H7 (cell line): ENCODE data around the gene SUSD4. TPM values are rescaled to one million over a fixed set of nuclear protein-coding genes. Genes with fewer than 3 reads are reported as not detected.
"Not testable (repeated sequence)": the region's sequence is repeated elsewhere in the genome, so short reads cannot be mapped to it uniquely, and the experiment has no call there.

Experiments
- DNase-seq: peaks from one replicate; pipeline ENCODE4 v3.0.0; 2012
- H3K27me3 ChIP-seq: 2 replicates; pipeline ENCODE4 v1.6.0; 2011; ENCODE audit warnings: mild to moderate bottlenecking, low read length; ENCODE audit not compliant: control insufficient read depth, insufficient read depth
- H3K36me3 ChIP-seq: replicated peaks from 2 replicates; pipeline ENCODE4 v1.5.1; 2011; ENCODE audit warnings: low read length; ENCODE audit not compliant: control insufficient read depth, insufficient read depth
- H3K4me3 ChIP-seq: 2 replicates; pipeline ENCODE4 v1.5.1; 2011; ENCODE audit warnings: low read depth, mild to moderate bottlenecking, control low read depth, low read length, moderate library complexity; ENCODE audit not compliant: insufficient read depth
- total RNA-seq: library from RNA; depleted of rRNA; stranded (reverse); fragments of >200 nt; shearing (Covaris generic); gene quantifications from 2 replicates; pipeline ENCODE4 v1.2.3, GENCODE V29; 2014

SUSD4 gene
- total RNA-seq, 1 experiment from 2014 or later = 4.1 TPM

DNA sequence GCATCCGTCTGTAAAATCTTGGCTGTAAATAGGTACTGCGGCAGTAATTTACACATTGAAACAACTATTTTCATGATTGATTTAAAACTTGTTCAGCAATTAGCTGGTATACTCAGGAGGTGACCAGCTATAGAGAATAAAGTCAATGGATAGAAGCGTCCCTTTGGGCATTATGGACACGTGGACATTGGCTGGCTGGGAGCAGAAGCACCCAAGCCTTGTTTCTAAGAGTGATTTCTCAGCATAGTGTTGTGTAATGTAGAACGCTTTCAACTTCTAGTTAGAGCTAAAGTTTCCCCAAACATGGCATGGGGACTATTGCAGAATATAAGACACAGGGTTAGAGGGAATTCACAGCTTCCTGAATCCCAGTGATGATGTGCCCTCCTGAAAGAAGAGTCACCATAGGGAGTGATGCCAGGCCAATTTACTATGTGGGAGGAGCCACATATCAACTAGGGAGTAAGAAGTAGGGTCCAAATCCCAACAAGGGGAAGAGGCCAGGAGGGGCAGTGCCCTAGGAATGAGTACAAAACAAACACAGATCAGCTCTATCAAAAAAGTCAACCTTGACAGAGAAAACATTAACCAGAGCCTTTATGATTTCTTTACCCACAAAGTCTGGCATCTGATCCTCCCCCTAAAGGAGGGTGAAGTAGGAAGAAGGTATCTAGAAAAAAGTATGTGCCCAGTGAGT is 92.7 kb downstream of the SUSD4 start:
- no peak for DNase-seq
- no peak overlapping the region for H3K4me3 ChIP-seq
- no peaks in the 10 kb centered on the region for H3K36me3 ChIP-seq
- H3K27me3 ChIP-seq = no peaks in the 10 kb centered on the region

DNA sequence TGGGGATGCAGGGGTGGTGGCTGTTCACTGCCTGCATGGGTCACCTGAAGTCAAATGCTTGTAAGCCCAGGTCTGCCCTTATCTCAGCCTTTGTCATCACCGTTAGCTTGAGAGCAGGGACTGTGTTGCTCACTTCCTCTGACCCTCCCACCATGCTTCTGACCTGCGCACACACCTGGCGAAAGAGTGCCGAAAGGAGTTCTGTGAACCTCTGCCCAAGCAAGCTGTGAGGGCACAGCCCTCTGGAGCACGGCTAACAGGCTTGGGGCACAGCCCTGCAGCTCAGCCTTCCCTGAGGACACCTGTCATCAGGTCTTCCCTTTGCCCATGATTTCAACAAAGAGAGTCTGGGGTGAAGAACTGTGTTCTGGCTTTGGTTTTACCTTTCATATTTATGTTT is 93.8 kb downstream of the SUSD4 start:
- Histone ChIP-seq H3K27me3 (no peaks in the 10 kb centered on the region; the same call in 1 of the 2 replicates), H3K36me3 (no peaks in the 10 kb centered on the region), H3K4me3 (no peak overlapping the region)
- no peak for DNase-seq

DNA sequence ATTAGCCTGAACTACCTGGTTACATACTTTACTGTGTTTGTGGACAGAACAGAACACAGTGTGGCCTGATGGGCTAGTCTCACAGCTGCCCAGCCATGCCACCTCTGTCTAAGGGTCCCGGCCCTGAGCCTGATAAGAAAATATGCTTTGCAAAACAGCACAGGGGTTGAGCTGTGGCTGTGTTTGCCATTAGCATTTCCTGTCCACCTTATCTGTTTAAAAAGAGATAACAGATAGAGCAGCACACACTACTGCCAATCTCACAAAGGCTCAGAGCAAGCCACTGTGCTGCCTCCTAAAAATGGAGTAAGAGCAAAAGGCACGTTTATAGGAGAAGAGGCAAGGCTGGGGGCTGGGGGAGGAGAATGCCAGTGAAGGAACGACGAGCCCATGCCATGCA is 95.0 kb downstream of the SUSD4 start:
- Histone ChIP-seq H3K27me3 (no peaks in the 10 kb centered on the region; the same call in 1 of the 2 replicates), H3K4me3 (no peak overlapping the region), H3K36me3 (no peaks in the 10 kb centered on the region)
- no peak for DNase-seq

DNA sequence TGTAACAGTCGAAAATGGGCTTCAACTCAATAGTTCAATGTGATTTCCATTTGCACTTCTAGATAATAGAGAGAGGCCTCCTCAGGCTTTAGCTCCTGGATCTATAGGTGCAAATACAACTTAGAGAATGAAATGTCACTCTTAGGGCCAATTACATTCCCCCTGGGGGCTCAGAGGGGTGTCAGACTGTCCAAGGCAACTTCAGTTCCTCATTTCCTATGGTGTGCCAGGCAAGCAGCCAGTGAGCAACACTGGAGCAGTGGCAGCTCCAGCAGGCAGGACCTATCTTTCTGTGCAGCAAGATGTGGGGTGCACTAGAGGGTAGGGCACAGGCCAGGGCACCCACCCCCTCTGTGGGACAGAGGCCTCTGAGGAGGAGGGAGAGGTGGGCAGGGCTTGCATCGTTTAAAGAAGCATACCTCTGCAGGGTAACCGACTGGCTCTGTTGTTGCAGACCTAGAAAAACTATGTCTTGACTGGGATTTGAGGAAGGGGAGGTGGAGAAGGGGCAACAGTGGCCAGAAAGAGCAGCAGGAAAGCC is 97.3 kb downstream of the SUSD4 start:
- no peak for DNase-seq
- H3K36me3 ChIP-seq = no peaks in the 10 kb centered on the region
- no peaks in the 10 kb centered on the region; the same call in 1 of the 2 replicates for H3K27me3 ChIP-seq
- H3K4me3 ChIP-seq = no peak overlapping the region

DNA sequence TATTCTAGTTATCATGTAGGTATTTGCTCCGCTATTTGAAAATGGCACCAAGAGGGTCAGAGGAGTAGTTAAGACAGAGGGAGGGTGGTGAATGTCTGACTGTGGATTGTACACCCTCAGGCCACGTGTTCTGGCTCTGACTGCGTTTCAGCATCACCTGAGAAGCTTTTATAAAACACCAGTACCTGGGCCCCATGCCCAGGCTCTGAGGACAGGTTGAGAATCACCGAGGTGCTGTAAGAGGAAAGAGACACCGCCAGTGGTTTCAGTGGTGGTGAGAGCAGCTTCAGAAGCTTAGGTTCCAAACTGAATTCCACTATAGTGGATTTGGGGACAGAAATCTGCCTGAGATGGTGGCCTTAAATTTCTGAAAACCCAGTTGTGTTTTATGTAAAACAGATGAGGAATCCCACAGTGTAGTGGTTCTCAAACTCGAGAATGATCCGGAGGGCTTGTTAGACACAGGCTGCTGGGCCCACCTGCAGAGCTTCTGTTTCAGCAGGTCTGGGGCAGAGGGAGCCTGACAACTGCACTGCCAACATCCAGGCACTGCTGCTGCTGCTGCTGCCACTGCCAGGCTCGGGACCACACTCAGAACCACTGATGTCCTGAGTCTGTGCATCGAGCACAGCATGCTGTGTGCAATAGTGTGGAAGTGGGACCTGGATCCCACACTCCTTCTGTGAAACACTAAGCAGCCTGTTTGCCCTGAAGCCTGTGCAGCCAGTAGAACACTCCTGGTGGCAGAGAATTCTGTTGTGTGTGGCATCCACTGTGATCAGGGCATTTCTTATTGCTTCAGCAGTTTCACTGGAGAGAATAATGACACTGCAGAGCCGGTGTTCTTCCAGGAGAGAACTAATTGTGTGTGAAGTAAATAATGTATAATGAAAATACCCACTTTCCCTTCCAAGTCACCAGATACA is 98.7 kb downstream of the SUSD4 start:
- no peak for DNase-seq
- H3K4me3 ChIP-seq = no peak overlapping the region
- no peaks in the 10 kb centered on the region; the same call in 1 of the 2 replicates for H3K27me3 ChIP-seq
- no peaks in the 10 kb centered on the region for H3K36me3 ChIP-seq

DNA sequence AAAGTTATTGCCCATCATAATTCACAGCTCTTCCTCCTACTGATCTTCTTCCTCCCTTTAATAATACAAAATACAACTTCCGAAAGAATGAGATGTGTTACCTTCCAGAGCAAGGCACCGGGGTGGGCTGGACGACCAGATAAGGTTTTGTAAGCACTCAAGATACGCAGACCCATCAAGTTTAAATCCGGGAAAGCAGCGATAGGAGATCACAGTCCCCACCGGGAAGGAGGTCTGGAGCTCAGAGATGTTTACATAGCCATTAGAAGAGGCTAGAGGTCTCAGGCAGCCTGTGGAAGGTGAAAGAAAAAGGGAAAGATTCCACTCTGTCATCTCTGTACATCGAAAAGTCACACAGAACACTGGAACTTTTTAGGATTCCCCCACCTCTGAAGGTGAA is 99.4 kb downstream of the SUSD4 start:
- Histone ChIP-seq H3K27me3 (no peaks in the 10 kb centered on the region; the same call in 1 of the 2 replicates), H3K4me3 (no peak overlapping the region), H3K36me3 (no peaks in the 10 kb centered on the region)
- DNase-seq = no peak

DNA sequence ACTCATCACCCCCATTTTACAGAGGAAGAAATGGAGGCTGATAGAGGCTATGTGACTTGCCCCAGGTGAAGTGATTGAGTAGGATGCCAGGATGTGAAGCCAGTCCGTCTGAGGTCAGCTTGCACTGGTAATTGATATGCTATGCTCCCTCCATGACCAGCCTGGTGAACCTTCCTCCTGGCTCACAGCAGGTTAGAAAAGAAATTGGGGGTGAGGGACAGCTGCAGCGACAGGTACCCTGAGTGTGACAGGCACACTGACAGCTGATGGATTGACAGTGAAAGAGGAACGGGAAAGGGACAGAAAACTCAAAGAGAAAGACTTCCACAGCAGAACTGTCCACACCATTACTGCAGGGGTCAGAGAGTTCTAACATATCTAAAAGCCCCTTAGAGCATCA is 102.1 kb downstream of the SUSD4 start:
- H3K4me3 ChIP-seq = no peak overlapping the region
- no peak for DNase-seq
- H3K27me3 ChIP-seq = no peaks in the 10 kb centered on the region; the same call in 1 of the 2 replicates
- H3K36me3 ChIP-seq = no peaks in the 10 kb centered on the region

DNA sequence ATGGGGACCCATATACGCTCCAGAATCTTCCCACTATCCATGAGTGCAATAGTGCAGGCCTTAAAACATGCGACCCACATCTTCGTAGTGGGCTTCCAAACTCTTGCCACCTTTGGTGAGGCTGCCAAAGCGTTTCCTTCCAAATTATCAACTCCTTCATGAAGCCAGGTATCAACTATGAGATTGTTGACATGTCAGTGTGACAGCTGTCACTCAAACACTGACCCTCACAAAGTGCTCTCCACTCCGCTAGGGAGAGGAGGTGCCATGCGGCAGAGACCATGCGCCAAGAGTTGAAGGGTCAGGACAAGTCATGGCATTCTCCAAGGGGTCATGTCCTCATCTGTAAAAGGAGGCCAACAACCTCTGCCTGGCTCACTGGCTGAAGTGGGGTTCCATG is 103.3 kb downstream of the SUSD4 start:
- H3K27me3 ChIP-seq = no peaks in the 10 kb centered on the region; the same call in 1 of the 2 replicates
- DNase-seq = no peak
- no peaks in the 10 kb centered on the region for H3K36me3 ChIP-seq
- no peak overlapping the region for H3K4me3 ChIP-seq

DNA sequence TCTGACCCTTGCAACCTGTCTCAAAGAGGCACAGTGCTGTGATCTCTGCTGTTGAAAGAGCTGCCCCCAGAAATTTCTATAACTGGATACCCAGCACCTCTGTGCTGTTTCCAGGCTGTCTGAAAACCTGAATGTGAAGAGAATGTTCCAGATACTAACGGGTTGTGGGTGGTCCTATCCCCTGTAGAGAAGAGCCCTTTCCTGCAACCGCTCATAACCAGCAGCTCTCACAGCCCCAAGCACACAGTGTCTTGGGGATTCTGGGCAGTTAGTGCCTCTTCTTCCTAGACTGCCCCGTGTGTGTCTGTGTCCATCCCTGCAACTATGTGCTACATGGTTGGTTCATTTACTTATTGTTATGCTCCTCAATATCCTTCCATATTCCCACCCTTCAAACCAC is 104.5 kb downstream of the SUSD4 start:
- no peaks in the 10 kb centered on the region for H3K36me3 ChIP-seq
- DNase-seq = no peak
- no peaks in the 10 kb centered on the region; the same call in 1 of the 2 replicates for H3K27me3 ChIP-seq
- no peak overlapping the region for H3K4me3 ChIP-seq

DNA sequence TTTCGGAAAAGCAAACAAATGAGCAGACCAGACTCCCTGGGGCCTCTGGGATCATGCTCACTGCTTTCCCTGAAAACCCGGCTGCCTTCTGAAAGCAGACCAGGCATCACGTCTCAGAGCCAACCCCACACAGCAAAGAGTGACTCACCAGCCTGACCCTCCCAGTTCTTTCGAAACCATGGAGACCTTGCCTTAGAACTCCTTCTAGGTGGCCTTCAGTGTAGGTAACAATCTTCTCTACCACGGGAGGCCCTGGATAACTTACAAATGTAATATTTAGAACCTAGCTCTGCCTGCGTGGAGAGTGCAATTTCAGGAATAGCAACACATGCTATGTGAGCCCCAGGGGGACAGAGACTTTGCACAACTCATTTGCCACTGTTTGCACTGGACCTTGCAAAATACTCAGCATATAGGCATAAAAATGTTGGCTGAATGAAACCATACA is 105.2 kb downstream of the SUSD4 start:
- DNase-seq = no peak
- Histone ChIP-seq H3K27me3 (no peaks in the 10 kb centered on the region; the same call in 1 of the 2 replicates), H3K4me3 (no peak overlapping the region), H3K36me3 (no peaks in the 10 kb centered on the region)

DNA sequence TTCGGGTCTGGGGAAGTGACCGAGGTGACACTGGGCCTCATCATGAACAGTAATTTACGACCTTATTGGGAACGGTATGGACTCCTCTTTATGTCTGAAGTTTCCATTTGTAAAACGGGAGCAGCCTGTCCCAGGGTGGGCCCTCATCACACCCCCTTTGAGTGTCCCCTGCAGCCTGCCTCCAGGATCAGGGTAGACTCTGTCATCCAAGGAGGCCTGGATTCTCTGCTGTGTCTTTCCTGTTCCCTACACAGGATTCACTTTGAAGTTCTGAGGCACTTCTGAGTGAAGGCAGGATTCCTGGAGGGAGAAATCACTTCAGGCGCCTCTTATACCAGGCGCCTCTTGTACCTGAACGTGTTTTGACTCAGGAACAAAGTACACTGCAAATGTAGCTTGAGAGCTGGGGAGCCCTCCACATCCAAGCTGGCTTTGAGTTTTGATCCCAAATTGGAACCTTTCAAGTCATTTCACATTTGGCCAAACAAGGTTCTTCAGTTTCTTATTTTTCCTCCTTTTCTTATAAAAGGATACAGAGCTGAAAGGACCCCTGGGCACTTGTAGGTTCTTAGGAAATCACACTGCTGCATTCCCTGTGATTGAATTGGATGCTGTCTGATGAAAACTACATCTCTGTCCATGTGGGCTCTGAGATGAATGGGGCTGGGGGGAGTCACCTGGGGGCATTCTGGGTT is 106.0 kb downstream of the SUSD4 start:
- Histone ChIP-seq H3K27me3 (no peaks in the 10 kb centered on the region; the same call in 1 of the 2 replicates), H3K36me3 (no peaks in the 10 kb centered on the region), H3K4me3 (no peak overlapping the region)
- no peak for DNase-seq

DNA sequence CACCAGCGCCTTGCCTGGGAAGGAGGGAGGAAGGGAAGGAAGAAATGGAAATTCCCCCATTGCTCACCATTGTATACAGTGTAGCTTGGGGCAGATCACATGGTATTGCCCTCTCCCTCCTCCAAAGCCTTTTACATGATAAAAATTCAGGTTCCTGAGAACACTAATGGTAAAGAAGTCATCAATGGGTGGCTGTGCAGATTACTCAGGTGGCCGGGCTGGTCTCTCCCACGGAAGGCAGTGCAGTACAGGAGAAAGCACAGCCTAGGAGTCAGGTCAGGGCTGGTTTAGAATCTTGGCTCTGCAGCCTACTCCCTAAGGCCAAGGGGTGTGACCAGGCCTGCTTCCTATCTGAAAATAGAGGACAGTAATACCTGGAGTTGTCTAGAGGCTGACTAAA is 107.9 kb downstream of the SUSD4 start:
- no peak overlapping the region for H3K4me3 ChIP-seq
- DNase-seq = no peak
- H3K36me3 ChIP-seq = no peaks in the 10 kb centered on the region
- H3K27me3 ChIP-seq = no peaks in the 10 kb centered on the region; the same call in 1 of the 2 replicates

DNA sequence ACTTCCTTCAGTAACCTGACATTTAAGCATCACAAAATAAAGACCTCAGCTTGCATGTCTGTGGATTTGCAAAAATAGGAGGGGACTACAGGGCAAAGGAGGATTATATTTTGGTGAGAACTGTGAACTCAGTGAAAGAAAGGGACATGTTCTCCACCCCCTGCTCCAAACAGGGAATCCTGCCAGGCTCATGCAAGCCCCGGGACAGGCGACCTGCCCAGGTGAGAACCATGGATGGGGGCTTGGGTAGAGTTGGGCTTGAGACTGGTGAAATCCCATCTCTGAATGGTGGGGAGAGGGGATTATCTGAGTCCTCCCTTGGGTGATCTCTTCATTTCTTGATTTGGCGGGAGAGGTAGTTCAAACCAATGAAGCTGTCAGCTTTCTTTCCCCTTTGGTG is 110.1 kb downstream of the SUSD4 start:
- H3K36me3 ChIP-seq = no peaks in the 10 kb centered on the region
- H3K4me3 ChIP-seq = no peak overlapping the region
- DNase-seq = no peak
- H3K27me3 ChIP-seq = no peaks in the 10 kb centered on the region; the same call in 1 of the 2 replicates

DNA sequence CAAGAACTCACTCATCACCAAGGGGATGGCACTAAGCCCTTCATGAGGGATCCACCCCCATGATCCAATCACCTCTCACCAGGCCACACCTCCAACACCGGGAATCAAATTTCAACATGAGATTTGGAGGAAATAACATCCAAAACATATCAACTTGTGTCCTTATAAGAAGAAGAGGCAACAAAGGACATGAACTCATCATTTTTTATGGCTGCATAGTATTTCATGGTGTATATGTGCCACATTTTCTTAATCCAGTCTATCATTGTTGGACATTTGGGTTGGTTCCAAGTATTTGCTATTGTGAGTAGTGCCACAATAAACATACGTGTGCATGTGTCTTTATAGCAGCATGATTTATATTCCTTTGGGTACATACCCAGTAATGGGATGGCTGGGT is 112.6 kb downstream of the SUSD4 start:
- H3K27me3 ChIP-seq, H3K36me3 ChIP-seq, DNase-seq, H3K4me3 ChIP-seq: not testable (repeated sequence)
